HG03469 (cell line): Measurements from ENCODE around the gene C2CD5.

ENCODE experiments used
- ATAC-seq: cut with Tn5 transposase; IDR thresholded peaks from one replicate; pipeline ENCODE4 v1.9.1; 2021; ENCODE audit warnings: mild to moderate bottlenecking, moderate library complexity, moderate number of reproducible peaks; ENCODE audit not compliant: unreplicated experiment

C2CD5 gene

DNA sequence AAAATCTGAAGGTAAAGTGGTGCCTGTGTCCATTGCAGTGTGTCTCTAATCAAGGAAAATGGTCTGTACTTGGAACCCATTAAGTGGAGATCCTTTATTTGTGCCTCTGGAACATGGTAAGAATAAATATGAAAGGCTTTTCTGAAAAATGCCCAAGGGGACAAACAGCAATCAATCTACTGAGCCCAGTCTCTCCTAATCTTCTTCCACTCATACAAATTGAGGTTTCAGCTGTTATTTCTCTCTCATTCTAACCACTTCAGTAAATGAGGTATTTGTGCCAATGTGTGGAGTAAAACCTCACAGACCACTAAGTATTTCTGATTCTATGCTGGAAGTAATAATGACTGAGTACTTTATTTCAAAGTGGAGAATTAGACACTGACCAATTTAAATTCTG is 127.5 kb downstream of the C2CD5 start:
- no peak for ATAC-seq

DNA sequence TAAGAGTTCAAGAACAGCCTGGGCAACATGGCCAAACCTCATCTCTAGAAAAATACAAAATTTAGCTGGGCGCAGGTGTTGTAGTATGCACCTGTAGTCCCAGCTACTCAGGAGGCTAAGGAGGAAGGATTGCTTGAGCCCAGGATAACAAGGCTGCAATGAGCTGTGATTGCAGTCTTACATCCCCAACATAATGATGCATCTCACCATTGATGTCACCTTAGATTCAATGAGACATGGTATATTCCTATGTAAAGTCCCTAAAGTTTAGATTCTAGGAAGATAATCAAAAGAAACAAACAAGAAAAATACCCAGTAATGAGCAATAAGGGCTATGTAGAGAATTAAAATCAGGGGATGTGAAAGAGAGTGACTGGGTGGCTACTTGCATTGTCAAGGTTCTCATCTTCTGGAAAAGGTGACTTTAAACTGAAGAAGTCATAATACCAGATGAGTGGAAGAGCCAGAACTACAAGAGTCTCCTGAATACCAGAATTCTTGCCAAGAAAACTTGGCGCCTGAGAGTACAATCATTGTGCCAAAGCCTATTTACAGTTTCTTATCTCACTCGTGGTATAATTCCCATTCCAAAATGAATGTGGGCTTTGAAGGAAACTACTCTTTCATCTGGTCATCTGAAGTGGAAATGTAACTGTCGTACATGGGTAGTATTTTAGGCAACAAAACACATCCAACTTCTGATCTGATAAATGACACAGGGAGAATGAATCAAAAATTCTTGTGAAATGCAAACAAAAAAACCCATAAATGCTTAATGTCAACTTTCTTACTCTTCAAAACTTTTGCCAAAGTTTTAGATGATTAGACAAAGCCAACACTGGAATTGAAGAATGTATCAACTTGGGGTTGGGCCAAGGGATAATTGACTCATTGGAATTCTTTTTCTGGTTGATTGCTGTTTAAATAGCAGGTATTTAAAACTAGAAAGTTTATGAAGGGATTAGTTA is 128.7 kb downstream of the C2CD5 start:
- ATAC-seq, result no peak

GRCh38 chr12:22414742-22415141 is 129.6 kb downstream of the C2CD5 start:
- no peak for ATAC-seq

DNA sequence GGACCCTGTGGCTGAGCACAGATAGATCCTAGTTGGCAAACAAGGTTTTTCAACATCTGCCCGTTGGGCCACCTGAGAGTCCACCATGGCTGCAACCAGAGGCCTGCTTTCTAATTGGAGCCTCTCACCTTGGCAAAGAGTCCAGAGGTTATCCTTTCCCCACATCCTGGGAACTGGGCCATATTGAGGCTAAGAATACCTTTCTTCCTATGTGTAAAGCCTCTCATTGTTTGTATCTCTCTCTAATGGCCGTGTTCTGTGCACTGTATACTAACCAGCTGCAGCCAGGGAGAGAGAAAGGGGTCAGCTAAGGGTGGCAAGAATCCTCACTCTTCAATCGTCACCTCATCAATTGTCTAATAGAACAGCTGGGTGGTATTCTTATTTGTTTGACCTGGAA is 130.8 kb downstream of the C2CD5 start:
- ATAC-seq, result no peak

GRCh38 chr12:22412581-22412980 is 131.8 kb downstream of the C2CD5 start:
- no peak for ATAC-seq

DNA sequence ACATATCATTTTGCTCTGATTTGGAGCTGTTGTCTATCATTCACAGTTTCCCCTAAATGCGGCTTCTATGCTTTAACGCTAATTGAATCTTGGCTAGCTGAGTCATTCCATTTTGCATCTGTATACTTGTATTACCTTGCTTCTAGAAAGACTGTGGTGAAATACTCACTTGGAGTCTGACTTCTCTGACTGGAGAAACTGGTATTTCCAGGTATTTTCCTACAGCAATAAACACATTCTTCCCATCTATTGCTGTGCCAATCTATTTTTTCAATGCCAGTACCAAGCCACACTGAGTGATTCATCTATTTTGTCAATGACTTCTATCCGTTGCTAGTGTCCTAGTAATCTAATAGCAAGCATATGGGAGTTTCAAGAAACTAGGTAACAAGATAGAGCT is 133.9 kb downstream of the C2CD5 start:
- ATAC-seq, result no peak

DNA sequence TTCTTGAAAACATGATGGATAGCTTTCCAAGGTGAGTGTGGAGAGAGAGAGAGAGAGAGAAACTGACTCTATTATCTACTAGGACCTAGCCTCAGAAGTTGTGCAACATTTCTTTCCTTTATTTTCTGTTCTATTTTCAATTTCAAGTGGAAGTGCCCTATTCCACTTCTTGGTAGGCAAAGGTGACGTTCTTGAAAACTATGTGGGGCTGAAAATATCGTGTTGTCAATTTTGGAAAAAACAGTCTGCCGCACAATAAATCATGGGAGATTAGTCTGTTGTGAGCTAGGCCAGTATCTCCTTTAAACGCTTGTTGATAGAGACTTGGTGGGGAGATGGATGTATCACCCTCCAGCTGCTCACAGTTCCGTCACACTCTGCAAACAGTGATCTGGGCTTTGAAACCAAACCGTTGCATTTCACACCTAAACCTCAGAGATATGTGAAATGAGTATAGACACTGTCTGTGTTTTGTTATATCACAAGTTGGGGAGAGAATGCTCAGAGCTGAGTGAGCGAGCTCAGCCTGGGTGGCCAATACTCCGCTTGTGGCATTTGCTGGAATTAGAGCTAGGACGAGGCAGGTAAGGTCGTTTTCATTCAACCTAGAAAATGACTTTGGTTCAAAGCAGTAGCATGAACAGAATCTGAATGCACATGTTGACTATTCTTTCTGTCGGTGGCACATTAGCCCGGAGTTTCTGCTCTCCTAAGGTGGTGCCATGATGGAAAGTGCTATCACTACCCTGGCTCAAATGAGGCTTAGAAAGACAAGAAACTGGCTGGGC is 134.8 kb downstream of the C2CD5 start:
- ATAC-seq, result peak; percentile 97

DNA sequence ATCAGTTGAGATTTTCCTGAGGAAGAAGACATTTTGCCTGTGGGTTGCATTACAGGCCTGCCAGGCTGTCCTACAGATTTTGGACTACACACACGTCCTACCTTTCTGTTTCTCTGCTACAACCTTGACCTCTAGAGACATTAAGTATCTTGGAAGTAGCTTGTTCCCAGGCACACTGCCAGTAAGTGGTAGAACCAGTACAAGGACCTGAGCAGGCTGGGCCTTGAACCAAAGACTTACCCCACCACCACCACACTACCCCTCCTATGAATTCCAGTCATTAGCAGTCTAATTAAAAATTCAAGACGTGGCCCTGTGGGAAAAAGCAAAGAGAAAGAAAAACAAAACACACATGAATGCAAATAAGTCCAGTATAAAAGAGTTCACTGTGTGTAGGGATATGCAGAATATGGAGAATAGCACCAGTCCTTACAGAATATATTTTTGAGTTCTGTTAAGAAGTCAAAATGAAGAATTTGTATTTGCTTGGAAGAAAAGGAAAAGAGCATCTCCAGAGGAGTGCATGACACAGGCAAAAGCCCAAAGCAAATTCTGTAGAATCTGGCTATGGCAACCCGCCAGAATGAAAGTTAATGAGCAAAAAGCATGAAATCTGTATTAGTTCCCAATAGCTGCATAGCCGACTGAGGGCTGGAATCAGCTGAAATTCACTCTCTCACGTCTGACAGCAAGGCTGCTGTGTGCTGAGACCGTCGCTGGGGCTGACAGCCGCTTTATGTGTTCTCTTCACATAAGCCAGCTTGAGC is 135.5 kb downstream of the C2CD5 start:
- no peak for ATAC-seq

- no peak for ATAC-seq
These were observed 136.9 kb downstream of the C2CD5 start for GRCh38 chr12:22407397-22407796.

GRCh38 chr12:22406627-22407026 is 137.7 kb downstream of the C2CD5 start:
- peak; percentile 34 for ATAC-seq

- ATAC-seq, result no peak
These were observed 144.7 kb downstream of the C2CD5 start for GRCh38 chr12:22399464-22400180.
